Heart left ventricle (tissue), 16 donors: ENCODE data around the gene MYORG. TPM values are rescaled to one million over a fixed set of nuclear protein-coding genes. Genes with fewer than 3 reads are reported as not detected.

Experiments used
- ATAC-seq, 4 donors: fragments of 200-7000 bp; cut with Tn5 transposase; one replicate each; pipeline ENCODE4 v1.9.1; 2020 to 2022; ENCODE audit warnings: moderate library complexity in 4 of 4, mild to moderate bottlenecking in 3 of 4, moderate number of reproducible peaks in 1 of 4
- DNase-seq, 5 donors: peaks; one replicate each; pipeline ENCODE4 v3.0.0-alpha.2; 2020
- H3K27ac ChIP-seq, 12 donors: fragments of 200-600 bp; sonication (generic) in 4 of 12; one replicate each; pipeline versions ENCODE4 v1.5.0 to v1.8.0; 2016 to 2022; ENCODE audit warnings: mild to moderate bottlenecking in 2 of 12
- H3K27me3 ChIP-seq, 9 donors: fragments of 200-600 bp; sonication (generic) in 2 of 9; one replicate each; pipeline versions ENCODE4 v1.5.1 to v1.8.0; 2016 to 2022; ENCODE audit warnings: mild to moderate bottlenecking in 3 of 9
- H3K36me3 ChIP-seq, 9 donors: fragments of 200-600 bp; sonication (generic) in 2 of 9; one replicate each; pipeline versions ENCODE4 v1.5.0 to v1.8.0; 2018 to 2022; ENCODE audit warnings: mild to moderate bottlenecking in 2 of 9
- H3K4me1 ChIP-seq, 12 donors: fragments of 200-600 bp; sonication (generic) in 4 of 12; one replicate each; pipeline versions ENCODE4 v1.5.0 to v1.8.0; 2016 to 2022; ENCODE audit warnings: mild to moderate bottlenecking in 3 of 12
- H3K4me3 ChIP-seq, 12 donors: fragments of 200-600 bp; sonication (generic) in 4 of 12; one replicate each; pipeline versions ENCODE4 v1.5.0 to v1.8.0; 2017 to 2022; ENCODE audit warnings: mild to moderate bottlenecking in 9 of 12, moderate library complexity in 4 of 12
- H3K9me3 ChIP-seq, 12 donors: fragments of 200-600 bp; sonication (generic) in 4 of 12; one replicate each; pipeline versions ENCODE4 v1.5.0 to v1.8.0; 2016 to 2022; ENCODE audit warnings: mild to moderate bottlenecking in 1 of 12
- CTCF ChIP-seq, 12 donors: fragments of 200-600 bp; sonication (generic) in 4 of 12; IDR thresholded peaks; one replicate each; pipeline versions ENCODE4 v1.5.0 to v1.8.0; 2018 to 2022; ENCODE audit warnings: antibody characterized with exemption in 12 of 12, mild to moderate bottlenecking in 5 of 12
- POLR2A ChIP-seq, 2 donors: fragments of 450-650 bp; IDR thresholded peaks; one replicate each; pipeline ENCODE4 v1.6.1; 2017; ENCODE audit warnings: antibody characterized with exemption in 2 of 2, mild to moderate bottlenecking in 2 of 2, moderate library complexity in 2 of 2
- WGBS, 4 donors: extraction: QIAGEN DNeasy Blood & Tissue Kit in 2 of 4; methylation state at CpG; one replicate each; pipeline versions ENCODE4 v1.1.5 to v1.1.7; 2013 to 2018; 5-methylcytosine and 5-hydroxymethylcytosine counted together
- intact Hi-C, 10 donors: fragments of 100-400 bp; cut with DNase I; formaldehyde crosslinking; loops; one replicate each; pipeline versions ENCODE4 v1.11.1 to v1.14.2; 2022
- polyA plus RNA-seq, 2 donors: library from polyadenylated mRNA; stranded (reverse); fragments of 200-250 nt; gene quantifications; one replicate each; pipeline ENCODE4 v1.2.3, GENCODE V29; 2013
- total RNA-seq, 9 donors: library from RNA; depleted of rRNA in 2 of 9; stranded (reverse); fragments of >200 nt in 2 of 9; fragmentation: NEBNext Ultra II Directional in 3 of 9; extraction: Animal tissue kit (Norgen Biotek cat#: 25700) in 3 of 9; gene quantifications; one replicate each; pipeline versions ENCODE4 v1.1.0 to v1.2.4, GENCODE V29; 2016 to 2023
- donor health status: ischemic (EF 13 %, LVEDD 7.1; RV severe dilation, severe dysfunction).
- donor health status: healthy with polysubstance abuse.
- donor health status: DM: no; HTN: yes; CAD: no.
- donor health status: DM: no; HTN: no; CAD: no.
- donor health status: ischemic (EF 25% LVEDD 6.9; RV normal size, moderate dysfunction).
- donor health status: ischemic (EF 25% LVEDD 5.7; RV mildly dilated, moderate dysfunction).
- donor health status: healthy.
- donor health status: DM: yes; HTN: yes; CAD: no.
- donor health status: ischemic (EF 35%, LVEDD 5.7; RV mildly dilated, moderate dysfunction).
- donor health status: nonischemic (EF 11% LVEDD 7.7; RV severe dilation, severe dysfunction).
- donor health status: DM: yes; HTN: yes; CAD: no.
- donor health status: PGD.
- donor health status: ischemic (EF 29% LVEDD 5.4; RV normal size, mild dysfunction).
- donor health status: nonischemic (EF 23%, LVEDD 6.1; RV moderate dilation, normal function).

The MYORG gene
- total and polyA plus RNA-seq, 11 donors: 1.3 to 10.2 (median 6.1) TPM

GRCh38 chr9:34322899-34323591 is 53.7 kb downstream of the MYORG start:
- no peak overlapping the region for H3K27ac ChIP-seq
- no peak for ATAC-seq
- intact Hi-C loops: loop anchor here in 1 of 10 donors (10.0 kb wide), 1 partner anchor 68 kb away; no protein-coding TSS in a partner anchor
- TF ChIP-seq CTCF (IDR thresholded peaks at IDR 0.05): no peak
- TF ChIP-seq POLR2A (IDR thresholded peaks at IDR 0.05): no peak
- peaks cover 0 to 9% (median 2%) of the 10 kb centered on the region in 12 donors for H3K4me1 ChIP-seq
- H3K36me3 ChIP-seq: no peaks in the 10 kb centered on the region
- no peaks in the 10 kb centered on the region for H3K27me3 ChIP-seq
- no peak overlapping the region for H3K4me3 ChIP-seq
- 38 to 55% (median 50%) methylated on average over 2 of the region's 2 CpGs for WGBS, 4 donors
- DNase-seq: no peak
- H3K9me3 ChIP-seq: no peaks in the 10 kb centered on the region

DNA sequence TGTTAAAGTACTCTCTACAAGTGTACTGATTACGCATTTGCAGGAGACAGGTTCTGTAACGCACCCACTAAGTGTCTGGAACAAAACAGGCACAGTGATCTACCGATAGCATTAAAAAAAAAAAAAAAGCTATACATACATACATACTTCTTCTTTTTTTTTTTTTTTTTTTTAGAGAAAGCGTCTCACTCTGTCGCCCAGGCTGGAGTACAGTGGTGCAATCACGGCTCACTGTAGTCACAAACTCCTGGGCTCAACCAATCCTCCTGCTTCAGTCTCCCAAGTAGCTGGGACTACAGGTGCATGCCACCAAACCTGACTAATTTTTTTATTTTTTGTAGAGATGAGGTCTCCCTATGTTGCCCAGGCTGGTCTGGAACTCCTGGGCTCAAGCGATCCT is 55.2 kb downstream of the MYORG start:
- no peak for ATAC-seq
- DNase-seq: no peak
- Histone ChIP-seq H3K27ac (no peak overlapping the region), H3K9me3 (no peaks in the 10 kb centered on the region), H3K36me3 (no peaks in the 10 kb centered on the region), H3K4me3 (no peak overlapping the region), H3K27me3 (no peaks in the 10 kb centered on the region), H3K4me1 (peaks cover 0 to 8% (median 0%) of the 10 kb centered on the region in 12 donors)
- 92 to 97% (median 95%) methylated on average over 7 of the region's 7 CpGs for WGBS, 4 donors
- TF ChIP-seq CTCF (IDR thresholded peaks at IDR 0.05) (no peak), POLR2A (IDR thresholded peaks at IDR 0.05) (no peak)
- intact Hi-C loops: loop anchor here in 1 of 10 donors (10.0 kb wide), 1 partner anchor 67 kb away; no protein-coding TSS in a partner anchor

DNA sequence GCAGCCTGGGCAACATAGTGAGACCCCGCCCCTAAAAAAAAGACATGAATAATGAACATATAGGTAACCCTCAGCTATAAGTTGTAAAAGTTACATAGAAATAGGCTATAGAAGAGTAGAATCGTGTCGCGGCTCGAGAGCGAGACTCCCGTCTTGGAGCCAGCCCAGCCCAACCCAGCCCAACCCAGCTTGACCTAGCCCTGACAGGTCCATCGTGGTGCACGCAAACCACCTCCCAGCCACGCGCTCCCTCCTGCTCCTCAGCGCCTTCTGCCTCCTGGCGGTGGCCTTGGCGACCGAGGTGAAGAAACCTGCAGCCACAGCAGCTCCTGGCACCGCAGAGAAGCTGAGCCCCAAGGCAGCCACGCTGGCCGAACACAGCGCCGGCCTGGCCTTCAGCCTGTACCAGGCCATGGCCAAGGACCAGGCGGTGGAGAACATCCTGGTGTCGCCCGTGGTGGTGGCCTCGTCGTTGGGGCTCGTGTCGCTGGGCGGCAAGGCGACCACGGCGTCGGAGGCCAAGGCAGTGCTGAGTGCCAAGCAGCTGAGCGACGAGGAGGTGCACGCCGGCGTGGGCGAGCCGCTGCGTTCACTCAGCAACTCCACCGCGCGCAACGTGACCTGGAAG is 58.4 kb downstream of the MYORG start:
- DNase-seq (no peak), ATAC-seq (no peak)
- WGBS, 4 donors: 94 to 97% (median 95%) methylated on average over 42 to 44 of the region's 44 CpGs

More for the DNA sequence above, 58.4 kb downstream of the MYORG start:
- Histone ChIP-seq H3K4me3 (no peak overlapping the region), H3K27me3 (no peaks in the 10 kb centered on the region), H3K9me3 (no peaks in the 10 kb centered on the region), H3K4me1 (peaks cover 0 to 6% (median 0%) of the 10 kb centered on the region in 12 donors), H3K27ac (no peak overlapping the region), H3K36me3 (no peaks in the 10 kb centered on the region)
- TF ChIP-seq POLR2A (IDR thresholded peaks at IDR 0.05): no peak
- TF ChIP-seq CTCF (IDR thresholded peaks at IDR 0.05): no peak
- intact Hi-C loops: loop anchor here in 1 of 10 donors (10.0 kb wide), 1 partner anchor 53 kb away; no protein-coding TSS in a partner anchor
